GM21390 (cell line): ENCODE measurements around the gene NHSL2.

ENCODE experiments used
- ATAC-seq: cut with Tn5 transposase; IDR thresholded peaks from one replicate; pipeline ENCODE4 v1.9.1; 2021; ENCODE audit not compliant: unreplicated experiment

NHSL2 gene

GRCh38 chrX:71989768-71990426 lies 79.3 kb downstream of the NHSL2 start:
- no peak for ATAC-seq

- ATAC-seq: no peak
Measured at GRCh38 chrX:71990518-71990917, 79.9 kb downstream of the NHSL2 start.

- no peak for ATAC-seq
Measured at GRCh38 chrX:71991164-71991563, 80.5 kb downstream of the NHSL2 start.

- ATAC-seq: no peak
Measured at GRCh38 chrX:71992711-71993110, 82.1 kb downstream of the NHSL2 start.

- no peak for ATAC-seq
Measured at GRCh38 chrX:71993371-71993770, 82.7 kb downstream of the NHSL2 start.

- no peak for ATAC-seq
Measured at GRCh38 chrX:71994601-71995000, 84.0 kb downstream of the NHSL2 start.

- ATAC-seq: no peak
Measured at GRCh38 chrX:71995122-71995521, 84.5 kb downstream of the NHSL2 start.

- no peak for ATAC-seq
Measured at GRCh38 chrX:71996136-71996535, 85.5 kb downstream of the NHSL2 start.

GRCh38 chrX:71996826-71997225 lies 86.2 kb downstream of the NHSL2 start:
- ATAC-seq: no peak

GRCh38 chrX:71997320-71997719 lies 86.7 kb downstream of the NHSL2 start:
- no peak for ATAC-seq

- no peak for ATAC-seq
Measured at GRCh38 chrX:71998836-71999509, 88.3 kb downstream of the NHSL2 start.

GRCh38 chrX:71999535-71999934 lies 88.9 kb downstream of the NHSL2 start:
- ATAC-seq: no peak

GRCh38 chrX:72001471-72001870 lies 90.8 kb downstream of the NHSL2 start:
- no peak for ATAC-seq

- ATAC-seq: no peak
Measured at GRCh38 chrX:72001906-72002305, 91.3 kb downstream of the NHSL2 start.

GRCh38 chrX:72002875-72003274 lies 92.2 kb downstream of the NHSL2 start:
- no peak for ATAC-seq

- ATAC-seq: no peak
Measured at GRCh38 chrX:72003811-72004750, 93.4 kb downstream of the NHSL2 start.

GRCh38 chrX:72005046-72005445 lies 94.4 kb downstream of the NHSL2 start:
- no peak for ATAC-seq

- no peak for ATAC-seq
Measured at GRCh38 chrX:72006461-72006860, 95.8 kb downstream of the NHSL2 start.

GRCh38 chrX:72009731-72010130 lies 99.1 kb downstream of the NHSL2 start:
- no peak for ATAC-seq

- no peak for ATAC-seq
Measured at GRCh38 chrX:72011734-72012133, 101.1 kb downstream of the NHSL2 start.

GRCh38 chrX:72015383-72015782 lies 104.7 kb downstream of the NHSL2 start:
- no peak for ATAC-seq
